Gastrocnemius medialis (tissue), 4 donors: Measurements from ENCODE around the gene CHAD. TPM values are rescaled to one million over a fixed set of nuclear protein-coding genes. Genes with fewer than 3 reads are reported as not detected.

ENCODE experiments used
- ATAC-seq, 2 donors: fragments of 150-250 bp; one replicate each; pipeline ENCODE4 v1.9.1; 2016
- DNase-seq, 2 donors: peaks; one replicate each; pipeline ENCODE4 v3.0.0-alpha.2; 2019
- H3K27ac ChIP-seq, 4 donors: fragments of 200-600 bp; sonication (generic); 1 replicate in 1 of 4; 2 replicates in 3 of 4; pipeline ENCODE4 v1.5.1; 2016 to 2018; ENCODE audit warnings: mild to moderate bottlenecking in 2 of 4, moderate library complexity in 1 of 4
- H3K27me3 ChIP-seq, 3 donors: fragments of 200-600 bp; sonication (generic) in 2 of 3; 1 replicate in 1 of 3; 2 replicates in 2 of 3; pipeline versions ENCODE4 v1.5.1 to v1.6.0; 2016 to 2019; ENCODE audit warnings: mild to moderate bottlenecking in 1 of 3, moderate library complexity in 1 of 3
- H3K36me3 ChIP-seq, 2 donors: fragments of 200-600 bp; sonication (generic) in 1 of 2; one replicate each; pipeline ENCODE4 v1.5.1; 2017 to 2018
- H3K4me1 ChIP-seq, 2 donors: fragments of 200-600 bp; sonication (generic) in 1 of 2; one replicate each; pipeline ENCODE4 v1.5.1; 2016 to 2017; ENCODE audit warnings: mild to moderate bottlenecking in 2 of 2
- H3K4me3 ChIP-seq, 4 donors: fragments of 200-600 bp; sonication (generic) in 3 of 4; 1 replicate in 1 of 4; 2 replicates in 3 of 4; pipeline ENCODE4 v1.5.1; 2016 to 2019; ENCODE audit warnings: mild to moderate bottlenecking in 2 of 4
- H3K9me3 ChIP-seq, 3 donors: fragments of 200-600 bp; sonication (generic) in 2 of 3; 1 replicate in 1 of 3; 2 replicates in 2 of 3; pipeline ENCODE4 v1.5.1; 2016 to 2019
- CTCF ChIP-seq, 5 experiments: fragments of 450-650 bp in 3 of 5; fragments of 200-600 bp in 2 of 5; sonication (generic) in 2 of 5; IDR thresholded peaks in 4 of 5; conservative IDR thresholded peaks in 1 of 5; 1 replicate in 4 of 5; 2 replicates in 1 of 5; pipeline ENCODE4 v1.5.1; 2016 to 2019; ENCODE audit warnings: antibody characterized with exemption in 5 of 5, mild to moderate bottlenecking in 3 of 5, moderate library complexity in 3 of 5
- POLR2A ChIP-seq, 2 donors: fragments of 450-650 bp; IDR thresholded peaks; one replicate each; pipeline ENCODE4 v1.6.1; 2017; ENCODE audit warnings: antibody characterized with exemption in 2 of 2, mild to moderate bottlenecking in 2 of 2, moderate library complexity in 2 of 2
- in situ Hi-C, 4 donors: fragments of 200-750 bp; cut with MboI; loops; one replicate each; pipeline versions ENCODE4 v1.15.0 to v1.8.0; 2017; ENCODE audit warnings: low sequenced_read_pairs in 4 of 4
- intact Hi-C: fragments of 100-400 bp; cut with DNase I; formaldehyde crosslinking; loops from one replicate; pipeline ENCODE4 v1.15.1; 2023; ENCODE audit warnings: low total_unique reads
- total RNA-seq, 4 donors: library from RNA; depleted of rRNA; stranded (reverse); fragments of >200 nt; gene quantifications; one replicate each; pipeline versions ENCODE4 v1.1.0 to v1.2.3, GENCODE V29; 2016

Gene CHAD
- total RNA-seq, 4 donors from 2014 or later = 1.8 to 8.8 TPM; not detected in 2

- TF ChIP-seq POLR2A (IDR thresholded peaks at IDR 0.05) (no peak), CTCF (IDR thresholded peaks at IDR 0.05 in 4 of 5, conservative IDR thresholded peaks at IDR 0.05 in 1 of 5) (no peak)
- peak overlapping the region in 2 of 4 donors; percentile 6 to 38 for H3K27ac ChIP-seq
- ATAC-seq (no peak), DNase-seq (no peak)
- H3K36me3 ChIP-seq = no peaks in the 10 kb centered on the region
- intact Hi-C loops (no loop called here), in situ Hi-C loops (no loop called here)
- H3K4me1 ChIP-seq = peaks cover 45 to 58% of the 10 kb centered on the region in 2 donors
- H3K27me3 ChIP-seq = no peaks in the 10 kb centered on the region
- no peaks in the 10 kb centered on the region for H3K9me3 ChIP-seq
- no peak overlapping the region for H3K4me3 ChIP-seq
Observed at GRCh38 chr17:50448643-50449042, 20.0 kb downstream of the CHAD start.

GRCh38 chr17:50447870-50448595, 20.6 kb downstream of the CHAD start:
- Histone ChIP-seq H3K36me3 (no peaks in the 10 kb centered on the region), H3K4me1 (peaks cover 51 to 62% of the 10 kb centered on the region in 2 donors), H3K27ac (peak overlapping the region; percentile 6 to 53 (median 26)), H3K27me3 (no peaks in the 10 kb centered on the region), H3K4me3 (no peak overlapping the region), H3K9me3 (no peaks in the 10 kb centered on the region)
- intact Hi-C loops (no loop called here), in situ Hi-C loops (no loop called here)
- TF ChIP-seq CTCF (IDR thresholded peaks at IDR 0.05 in 4 of 5, conservative IDR thresholded peaks at IDR 0.05 in 1 of 5) (no peak), POLR2A (IDR thresholded peaks at IDR 0.05) (no peak)
- DNase-seq (no peak), ATAC-seq (peak in 1 of 2 donors; percentile 13)

GRCh38 chr17:50445730-50446325, 22.9 kb downstream of the CHAD start:
- in situ Hi-C loops = no loop called here
- no peak for TF ChIP-seq CTCF (IDR thresholded peaks at IDR 0.05 in 4 of 5, conservative IDR thresholded peaks at IDR 0.05 in 1 of 5)
- no peak for TF ChIP-seq POLR2A (IDR thresholded peaks at IDR 0.05)
- ATAC-seq = no peak

GRCh38 chr17:50444841-50445715, 23.6 kb downstream of the CHAD start:
- TF ChIP-seq POLR2A (IDR thresholded peaks at IDR 0.05) (no peak), CTCF (IDR thresholded peaks at IDR 0.05 in 4 of 5, conservative IDR thresholded peaks at IDR 0.05 in 1 of 5) (no peak)
- H3K36me3 ChIP-seq = no peaks in the 10 kb centered on the region
- no peak for ATAC-seq
- intact Hi-C loops = no loop called here
- peaks cover 60 to 65% of the 10 kb centered on the region in 2 donors for H3K4me1 ChIP-seq
- H3K9me3 ChIP-seq = no peaks in the 10 kb centered on the region
- H3K27ac ChIP-seq = peak overlapping the region; percentile 76 to 87 (median 85)
- H3K4me3 ChIP-seq = no peak overlapping the region
- in situ Hi-C loops = no loop called here
- no peaks in the 10 kb centered on the region for H3K27me3 ChIP-seq
- no peak for DNase-seq

More at GRCh38 chr17:50445730-50446325, 22.9 kb downstream of the CHAD start:
- Histone ChIP-seq H3K27ac (peak overlapping the region; percentile 2 to 53 (median 38)), H3K27me3 (no peaks in the 10 kb centered on the region), H3K4me3 (no peak overlapping the region), H3K4me1 (peaks cover 53 to 65% of the 10 kb centered on the region in 2 donors), H3K36me3 (no peaks in the 10 kb centered on the region), H3K9me3 (no peaks in the 10 kb centered on the region)
- intact Hi-C loops = no loop called here
- DNase-seq = no peak
